Umbilical cord (tissue), 2 donors: ENCODE results near the gene ZPBP2. TPM values are rescaled to one million over a fixed set of nuclear protein-coding genes. Genes with fewer than 3 reads are reported as not detected.
"Not testable (repeated sequence)": the region's sequence is repeated elsewhere in the genome, so short reads cannot be mapped to it uniquely, and the experiment has no call there.

Experiments
- DNase-seq: peaks from one replicate; pipeline ENCODE4 v3.0.0-alpha.2; 2015; ENCODE audit warnings: low spot score
- total RNA-seq: library from RNA; depleted of rRNA; stranded (reverse); fragments of >200 nt; gene quantifications from one replicate; pipeline ENCODE4 v1.2.3, GENCODE V29; 2014; ENCODE audit warnings: low replicate concordance; ENCODE audit not compliant: insufficient read depth

ZPBP2 gene
- total RNA-seq, 1 donor from 2014 or later = 5.3 TPM

DNA sequence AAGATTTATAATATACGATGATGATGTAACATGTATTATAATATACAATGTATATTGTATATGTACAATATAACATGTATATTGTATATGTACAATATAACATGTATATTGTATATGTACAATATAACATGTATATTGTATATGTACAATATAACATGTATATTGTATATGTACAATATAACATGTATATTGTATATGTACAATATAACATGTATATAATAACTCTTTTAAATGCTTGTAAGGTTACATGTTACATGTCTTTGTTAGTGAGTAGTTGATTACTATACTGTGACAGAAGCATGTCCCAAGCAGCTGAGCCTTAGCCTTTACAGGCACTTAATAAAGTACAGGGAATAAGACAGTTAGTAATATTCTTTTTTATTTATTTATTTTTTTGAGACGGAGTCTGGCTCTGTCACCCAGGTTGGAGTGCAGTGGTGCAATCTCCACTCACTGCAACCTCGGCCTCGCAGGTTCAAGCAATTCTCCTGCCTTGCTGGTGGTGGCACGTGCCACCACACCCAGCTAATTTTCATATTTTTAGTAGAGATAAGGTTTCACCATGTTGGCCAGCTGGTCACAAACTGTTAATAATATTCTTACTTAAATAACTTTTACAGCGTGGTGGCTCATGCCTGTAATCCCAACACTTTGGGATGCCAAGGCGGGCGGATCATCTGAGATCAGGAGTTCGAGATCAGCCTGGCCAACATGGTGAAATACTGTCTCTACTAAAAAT, 11.9 kb upstream of the ZPBP2 start:
- not testable (repeated sequence) for DNase-seq

GRCh38 chr17:39861235-39861634, 6.8 kb upstream of the ZPBP2 start:
- DNase-seq = no peak

DNA sequence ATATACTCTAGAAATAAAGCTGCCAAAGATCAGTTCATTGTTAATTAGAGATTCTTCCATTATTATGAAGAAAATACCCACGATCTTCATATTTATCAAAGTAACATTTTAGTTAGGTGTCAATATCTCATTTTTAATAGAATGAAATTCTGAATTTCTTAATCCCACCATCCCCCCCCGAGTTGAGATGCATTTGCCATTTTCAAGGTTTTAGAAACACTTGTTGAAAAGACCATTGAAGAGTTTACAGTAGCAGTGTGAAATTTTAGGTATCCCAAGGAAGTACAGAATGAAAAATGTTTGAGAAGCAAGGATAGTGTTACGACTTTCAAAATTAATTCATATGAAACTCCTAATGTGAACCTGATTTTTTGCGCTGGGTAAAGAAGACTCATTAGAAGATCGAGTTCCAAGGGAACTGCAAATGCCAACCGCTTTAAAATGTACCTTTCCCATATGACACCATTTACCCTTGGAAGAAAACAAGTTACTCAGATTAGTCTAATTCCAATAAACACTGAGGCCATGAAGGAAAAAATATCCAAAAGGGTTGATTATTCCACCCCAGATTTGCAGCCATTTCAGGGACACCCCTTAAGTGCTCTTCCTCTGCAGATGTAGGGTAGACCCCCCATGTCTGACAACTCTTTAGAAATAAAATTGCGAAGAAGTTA, 4.6 kb upstream of the ZPBP2 start:
- DNase-seq = no peak

- peak; percentile 15 for DNase-seq
These were observed 3.9 kb upstream of the ZPBP2 start, which contains the start of gene IKZF3 for GRCh38 chr17:39863918-39864746. TSS of gene IKZF3 (minus strand) at chr17:39864312. CDS start at chr17:39864126, 186 bp downstream.

GRCh38 chr17:39866013-39866730, 1.8 kb upstream of the ZPBP2 start:
- DNase-seq = no peak

GRCh38 chr17:39867084-39867879, 720 bp upstream of the ZPBP2 start:
- DNase-seq = no peak

DNA sequence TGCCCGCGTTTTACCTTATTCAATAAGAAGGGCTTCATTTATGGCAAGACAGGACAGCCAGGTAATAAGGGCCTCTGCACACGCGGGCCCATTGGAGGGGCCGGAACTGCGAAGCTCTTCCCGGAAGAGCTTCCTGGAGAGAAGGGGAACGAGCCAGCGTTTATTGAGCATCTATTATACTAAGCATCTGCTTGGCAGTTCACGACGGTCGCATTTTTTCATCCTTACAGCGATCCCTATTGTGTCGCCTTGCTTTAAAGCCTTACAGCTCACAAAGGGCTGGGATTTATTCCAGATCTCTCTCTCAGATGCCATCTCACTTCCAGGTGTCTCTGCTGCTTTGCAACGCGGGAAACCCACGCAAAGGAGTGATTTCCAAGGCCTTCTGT, 546 bp downstream of the ZPBP2 start:
- no peak for DNase-seq

GRCh38 chr17:39870776-39871175, 2.8 kb downstream of the ZPBP2 start:
- DNase-seq = no peak

- no peak for DNase-seq
These were observed 3.8 kb downstream of the ZPBP2 start for GRCh38 chr17:39871801-39872200.

DNA sequence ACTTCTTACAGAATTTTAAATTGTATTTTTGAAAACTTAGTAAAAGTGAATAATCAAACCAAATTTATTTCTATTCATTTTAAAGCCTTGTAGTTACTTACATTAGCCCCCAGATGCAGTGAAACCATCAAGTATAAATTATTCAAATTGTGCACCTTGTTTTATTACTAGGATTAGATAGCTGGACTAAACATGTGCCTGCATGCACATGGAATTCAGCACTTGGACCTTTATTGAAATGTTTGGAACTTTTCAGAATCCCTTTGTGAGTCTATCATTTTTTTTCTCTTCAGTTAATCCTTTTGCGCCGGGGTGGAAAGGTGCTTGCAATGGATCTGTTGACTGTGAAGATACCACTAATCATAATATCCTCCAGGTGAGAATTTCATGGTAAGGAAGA, 4.7 kb downstream of the ZPBP2 start:
- no peak for DNase-seq

GRCh38 chr17:39886102-39886501, 18.1 kb downstream of the ZPBP2 start:
- not testable (repeated sequence) for DNase-seq

GRCh38 chr17:39887078-39887477, 19.1 kb downstream of the ZPBP2 start:
- no peak for DNase-seq

DNA sequence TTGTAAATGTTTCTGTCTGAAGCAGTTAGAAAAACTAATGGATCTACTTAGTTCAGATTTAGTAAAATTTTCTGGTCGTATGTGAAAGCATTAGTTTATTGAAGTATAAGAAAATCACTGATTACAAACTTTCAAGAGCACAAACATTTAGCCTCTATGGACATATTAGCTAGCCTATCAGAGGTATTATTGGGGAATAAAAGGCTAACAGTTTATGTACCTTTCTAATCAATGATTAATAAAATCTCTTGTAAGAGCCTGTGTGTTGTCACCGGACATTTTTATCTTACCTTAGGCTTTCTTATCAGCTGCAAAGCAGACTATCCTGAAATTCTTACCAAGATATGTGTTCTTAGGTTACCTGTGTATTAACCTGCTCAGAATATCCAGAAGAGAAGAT, 21.2 kb downstream of the ZPBP2 start:
- DNase-seq = no peak

GRCh38 chr17:39894681-39895376, 26.8 kb downstream of the ZPBP2 start:
- no peak for DNase-seq

GRCh38 chr17:39898088-39898487, 30.1 kb downstream of the ZPBP2 start:
- no peak for DNase-seq

DNA sequence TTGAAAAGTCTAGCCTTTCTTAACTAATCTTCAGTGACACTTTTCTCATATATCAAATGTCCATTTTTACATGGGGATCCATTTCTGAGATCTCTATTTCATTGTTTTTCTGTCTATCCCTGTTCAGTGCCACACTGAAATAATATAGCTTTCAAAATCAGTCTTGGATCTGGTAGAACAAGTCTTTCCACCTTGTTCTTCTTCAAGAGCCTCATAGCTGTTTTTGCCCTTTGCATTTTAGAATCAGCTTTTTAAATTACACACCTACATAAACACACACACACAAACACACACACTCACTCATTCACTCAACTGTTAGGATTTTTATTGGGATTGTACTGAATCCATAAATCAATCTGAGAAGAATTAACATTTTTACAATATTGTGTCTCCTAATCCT, 31.2 kb downstream of the ZPBP2 start:
- DNase-seq = peak; percentile 33

DNA sequence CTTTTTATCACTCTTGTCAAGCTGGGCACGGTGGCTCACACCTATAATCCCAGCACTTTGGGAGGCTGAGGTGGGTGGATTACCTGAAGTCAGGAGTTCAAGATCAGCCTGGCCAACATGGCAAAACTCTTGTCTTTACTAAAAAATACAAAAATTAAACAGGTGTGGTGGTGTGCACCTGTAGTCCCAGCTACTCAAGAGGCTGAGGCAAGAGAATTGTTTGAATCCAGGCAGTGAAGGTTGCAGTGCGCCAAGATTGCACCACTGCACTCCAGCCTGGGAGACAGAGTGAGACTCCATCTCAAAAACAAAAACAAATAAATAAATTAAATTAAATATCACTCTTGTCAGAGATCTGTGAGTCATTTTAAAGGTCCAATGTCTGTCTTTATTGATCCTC, 34.0 kb downstream of the ZPBP2 start:
- DNase-seq = not testable (repeated sequence)

- DNase-seq = no peak
These were observed 35.3 kb downstream of the ZPBP2 start for GRCh38 chr17:39903158-39903884.

- DNase-seq = no peak
These were observed 36.9 kb downstream of the ZPBP2 start for GRCh38 chr17:39904990-39905288.
